Activated CD8-positive, alpha-beta memory T cell treated with anti-CD3 and anti-CD28 coated beads for 24 hours (primary cell): ENCODE results near the gene KCNB1.

Experiments
- DNase-seq: peaks from one replicate; pipeline ENCODE4 v3.0.0-alpha.2; 2020

Gene KCNB1

GRCh38 chr20:49384437-49385434 lies 97.7 kb downstream of the KCNB1 start:
- peak; percentile 83 for DNase-seq

DNA sequence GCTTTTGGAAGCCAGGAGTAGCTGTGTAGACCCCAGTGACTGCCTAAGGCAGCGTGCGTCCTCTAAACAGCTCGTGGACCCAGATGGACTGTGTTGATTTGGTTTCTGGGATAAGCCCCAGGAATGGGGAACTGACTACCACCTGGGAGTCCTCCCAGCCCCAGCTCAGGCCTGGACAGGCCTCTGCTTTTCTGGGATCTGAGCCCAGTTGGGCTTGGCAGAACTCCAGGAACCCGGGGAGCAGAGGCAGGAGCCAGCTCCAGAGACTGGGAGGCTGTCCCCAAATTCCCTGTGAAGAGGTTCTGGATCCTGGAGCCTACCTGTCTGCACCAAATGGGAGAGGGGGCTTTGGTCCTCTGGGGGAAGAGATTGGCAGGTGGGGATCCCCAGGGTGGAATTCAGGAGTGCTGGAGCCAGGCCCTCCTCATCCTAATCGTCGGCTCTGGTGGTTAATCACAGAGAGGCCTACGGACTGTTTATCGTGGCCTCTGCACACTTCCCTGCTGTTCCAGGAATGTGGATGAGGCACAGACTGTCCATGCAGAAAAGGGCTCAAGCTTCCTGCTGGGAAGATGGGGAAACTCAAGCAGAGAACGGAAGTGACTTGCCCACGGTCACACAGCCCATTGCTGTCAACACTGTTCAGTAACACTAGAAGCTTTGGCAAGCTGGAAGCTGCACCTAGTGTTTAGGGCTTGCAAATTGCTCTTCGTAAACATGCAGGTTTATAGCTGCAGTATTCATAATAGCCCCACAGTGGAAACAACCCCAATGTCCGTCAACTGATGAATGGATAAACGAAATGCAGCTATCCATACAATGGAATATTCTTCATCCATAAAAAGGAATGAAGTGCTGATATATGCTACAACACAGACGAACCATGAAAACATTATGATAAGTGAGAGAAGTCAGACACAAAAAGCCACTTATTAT lies 100.6 kb downstream of the KCNB1 start:
- DNase-seq = no peak

- no peak for DNase-seq
Measured at GRCh38 chr20:49380337-49380780, 102.1 kb downstream of the KCNB1 start.

- DNase-seq = no peak
Measured at GRCh38 chr20:49379338-49379737, 103.1 kb downstream of the KCNB1 start.

- no peak for DNase-seq
Measured at GRCh38 chr20:49377326-49377725, 105.1 kb downstream of the KCNB1 start.

- DNase-seq = no peak
Measured at GRCh38 chr20:49375170-49375569, 107.3 kb downstream of the KCNB1 start.

DNA sequence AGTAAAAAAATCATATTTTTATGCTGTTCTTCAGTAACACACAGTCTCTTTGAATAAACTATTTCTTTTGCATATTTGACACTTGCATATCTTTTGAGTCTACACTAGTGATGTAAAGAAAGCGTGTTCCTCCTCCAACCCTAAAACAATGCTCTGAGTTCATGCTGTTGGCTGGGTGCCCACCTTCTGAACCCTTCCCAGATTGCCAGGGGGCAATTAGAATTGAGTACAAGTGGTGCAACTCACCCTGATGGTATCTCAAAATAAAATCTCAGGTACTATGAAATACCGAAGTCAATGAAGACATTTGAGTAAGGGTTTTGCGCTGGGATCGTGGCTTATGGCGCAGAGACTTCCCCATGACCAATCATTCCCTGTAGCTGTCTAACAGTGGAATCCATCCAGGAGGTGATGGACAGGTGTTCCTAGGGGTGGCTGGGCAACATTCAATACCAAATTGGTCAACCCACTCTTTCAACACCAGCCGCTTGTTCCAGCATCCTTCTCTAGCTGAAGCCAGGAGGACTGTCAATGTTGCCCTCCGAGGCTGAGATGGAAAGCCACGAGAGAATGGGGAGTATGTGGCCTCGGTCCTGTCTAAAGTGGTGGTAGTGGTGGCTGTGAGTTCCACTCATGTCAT lies 110.3 kb downstream of the KCNB1 start:
- no peak for DNase-seq

GRCh38 chr20:49368596-49368995 lies 113.9 kb downstream of the KCNB1 start:
- no peak for DNase-seq

DNA sequence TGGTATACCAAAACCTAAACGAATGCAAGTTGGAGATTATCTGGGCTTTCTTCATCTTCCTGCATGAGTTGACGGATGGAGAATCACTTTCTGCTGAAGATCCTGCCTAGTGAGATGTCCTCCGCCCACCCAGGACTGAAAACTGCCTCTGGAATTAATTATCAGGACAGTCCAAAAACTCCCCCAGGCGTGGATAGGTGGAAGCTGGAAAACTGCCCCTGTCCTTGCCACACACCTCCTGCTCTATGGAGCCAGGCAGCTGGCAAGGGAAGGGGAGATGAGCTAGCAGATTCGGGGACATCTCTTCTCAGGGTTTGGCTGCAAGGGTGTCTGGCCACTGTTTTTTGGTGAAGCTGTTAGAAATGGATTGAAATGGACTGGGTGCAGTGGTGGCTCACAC lies 115.4 kb downstream of the KCNB1 start:
- no peak for DNase-seq

GRCh38 chr20:49366687-49367086 lies 115.8 kb downstream of the KCNB1 start:
- no peak for DNase-seq

GRCh38 chr20:49361862-49362660 lies 120.4 kb downstream of the KCNB1 start:
- DNase-seq = no peak

DNA sequence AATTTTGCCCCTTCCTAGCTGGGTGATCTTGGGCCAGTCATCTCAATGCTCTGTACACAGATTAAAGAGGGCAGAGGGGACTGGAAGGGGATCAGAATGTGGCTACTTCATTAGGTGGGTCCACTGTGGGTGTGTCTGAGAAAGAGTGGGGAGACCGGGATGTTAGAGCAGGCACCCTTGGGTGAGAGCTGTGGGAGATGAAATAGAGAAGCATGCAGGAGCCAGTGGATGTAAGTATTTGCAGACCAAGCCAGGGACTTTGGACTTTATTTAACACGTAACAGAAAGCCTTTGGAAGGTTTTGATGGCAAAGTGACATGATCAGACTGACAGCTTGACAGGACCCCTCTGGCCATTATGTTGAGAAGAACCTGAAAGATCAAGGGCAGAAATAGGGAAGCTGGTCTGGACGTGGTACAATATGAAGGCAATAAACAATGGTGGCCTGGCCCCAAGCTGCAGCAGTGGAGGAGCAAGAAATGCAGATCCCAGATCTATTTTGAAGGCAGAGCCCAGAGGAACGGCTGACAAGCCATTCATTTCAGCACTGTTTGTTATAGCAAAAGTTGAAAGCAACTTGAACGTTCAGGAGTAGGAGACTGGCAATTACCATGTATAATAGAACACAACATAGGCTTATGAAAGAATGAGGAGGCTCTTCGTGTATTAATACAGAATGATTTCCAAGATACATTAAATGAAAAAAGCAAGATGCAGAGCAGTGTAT lies 122.1 kb downstream of the KCNB1 start:
- no peak for DNase-seq

DNA sequence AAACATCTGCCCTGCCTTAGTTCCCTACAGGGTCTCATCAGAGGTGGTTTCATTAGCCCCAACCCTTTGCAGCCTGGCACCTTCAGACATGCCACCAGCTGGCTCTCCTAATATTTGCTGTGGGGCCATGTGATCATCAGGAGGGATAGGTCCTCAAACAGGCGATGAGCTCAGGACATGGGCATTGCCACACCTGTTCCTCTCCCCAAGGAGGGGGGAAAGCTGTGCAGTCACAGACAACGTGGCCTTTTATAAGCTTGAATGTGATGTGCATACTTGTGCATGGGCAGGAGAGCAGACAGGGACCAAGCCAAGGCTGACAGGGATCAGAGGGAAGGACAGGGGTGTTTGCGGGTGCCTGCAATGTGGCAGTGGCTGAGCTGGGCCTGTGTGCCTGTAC lies 125.8 kb downstream of the KCNB1 start:
- DNase-seq = no peak

- no peak for DNase-seq
Measured at GRCh38 chr20:49354673-49355072, 127.8 kb downstream of the KCNB1 start.

DNA sequence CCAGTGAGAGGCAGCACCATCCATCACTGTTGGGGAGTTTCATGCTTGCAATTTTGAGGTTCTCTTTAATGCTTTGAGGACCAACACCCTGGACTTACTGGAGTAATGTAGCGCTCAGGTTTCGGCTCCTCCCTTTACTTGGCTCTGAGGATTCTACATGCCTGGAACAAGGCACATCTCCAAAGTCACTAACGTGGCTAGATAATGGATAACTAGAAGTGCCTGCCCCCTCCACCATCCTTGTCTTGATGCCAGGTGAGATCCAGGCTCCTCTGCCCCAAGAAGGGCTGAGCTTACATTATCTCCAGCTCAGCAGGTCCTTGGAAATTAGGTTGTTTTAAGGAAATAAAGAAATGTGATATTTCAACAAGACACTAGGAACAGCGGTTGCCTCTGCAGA lies 129.1 kb downstream of the KCNB1 start:
- DNase-seq = no peak

GRCh38 chr20:49352751-49353150 lies 129.7 kb downstream of the KCNB1 start:
- DNase-seq = no peak

GRCh38 chr20:49351775-49352174 lies 130.7 kb downstream of the KCNB1 start:
- no peak for DNase-seq

DNA sequence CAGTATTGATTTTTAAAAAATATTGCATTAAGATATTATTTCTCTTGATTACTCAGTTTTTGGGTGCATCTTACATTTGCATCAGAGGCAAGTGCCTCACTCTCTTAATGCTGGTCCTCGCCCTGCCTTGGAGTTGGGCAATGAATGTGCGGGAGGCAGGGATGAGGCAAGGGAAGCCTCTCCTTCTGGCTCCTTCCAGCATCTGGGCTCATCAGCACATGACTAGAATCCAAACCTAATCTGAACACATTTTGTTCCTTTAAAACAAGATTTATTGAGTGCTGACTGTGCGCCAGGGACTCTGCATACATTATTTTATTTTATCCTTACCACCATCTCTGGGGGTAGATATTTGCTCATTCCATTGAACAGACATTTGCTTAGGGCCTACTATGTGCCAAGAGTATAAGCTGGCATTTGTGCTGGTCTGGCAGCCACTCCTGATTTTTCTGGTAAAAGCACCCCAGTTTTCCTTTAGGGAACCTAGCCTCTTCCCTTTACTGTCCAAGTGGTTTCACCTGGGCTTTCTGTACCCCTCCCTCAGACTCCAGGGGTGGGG lies 132.7 kb downstream of the KCNB1 start:
- no peak for DNase-seq

DNA sequence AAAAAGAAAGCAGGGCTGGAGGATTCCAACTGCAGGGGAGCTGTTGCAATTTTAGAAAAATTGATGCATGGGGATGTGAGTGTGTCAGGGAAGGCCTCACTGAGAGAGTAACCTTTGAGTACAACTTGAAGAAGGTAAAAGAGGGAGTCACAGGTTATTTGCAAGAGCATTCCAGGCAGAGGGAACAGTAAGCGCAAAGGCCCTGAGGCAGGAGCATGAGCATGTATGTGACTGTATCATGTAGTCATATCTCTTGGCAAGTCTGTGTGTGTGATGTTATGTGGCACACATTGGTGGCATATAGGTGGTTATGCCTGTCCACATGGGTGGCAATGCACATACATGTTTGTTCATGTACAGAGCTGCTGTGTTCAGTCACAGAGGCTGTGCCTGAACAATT lies 133.4 kb downstream of the KCNB1 start:
- no peak for DNase-seq

DNA sequence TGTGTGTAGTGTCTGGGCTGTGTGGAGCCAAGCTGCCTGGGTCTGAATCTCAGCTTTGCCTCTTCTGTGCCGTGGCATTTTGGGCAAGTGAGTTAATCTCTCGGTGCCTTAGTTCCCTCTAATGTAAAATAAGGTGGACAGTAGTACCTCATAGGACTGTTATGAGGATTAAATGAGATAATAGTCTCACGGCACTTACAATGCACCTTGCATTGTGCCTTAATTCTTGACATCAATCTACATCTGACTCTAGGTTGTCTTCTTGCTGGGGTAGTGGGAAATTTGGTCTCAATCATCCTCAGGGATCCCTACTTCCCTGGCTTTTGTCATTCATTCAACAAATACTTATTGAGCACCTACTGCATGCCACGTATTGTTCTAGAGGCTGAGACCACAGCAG lies 133.9 kb downstream of the KCNB1 start:
- no peak for DNase-seq

DNA sequence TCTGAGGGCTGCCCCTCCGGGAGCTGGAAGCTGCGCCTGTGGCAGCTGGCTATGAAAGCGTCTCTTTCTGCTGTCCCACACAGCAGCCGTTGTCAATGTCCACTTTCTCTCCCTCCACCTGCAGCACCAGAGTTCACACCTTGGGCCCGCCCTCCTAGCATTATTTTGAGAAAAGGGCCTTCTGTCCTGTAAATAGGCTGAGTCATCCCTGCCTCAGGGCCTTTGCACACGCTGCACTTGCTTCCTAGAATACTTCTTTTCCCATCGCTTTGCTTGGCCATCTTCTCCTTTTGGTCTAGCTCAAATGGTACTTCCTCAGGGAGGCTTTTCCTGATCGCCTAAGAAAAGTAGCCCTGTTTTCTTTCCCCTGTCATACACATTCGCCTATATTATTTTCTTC lies 135.3 kb downstream of the KCNB1 start:
- DNase-seq = no peak
